ENCODE data around the gene NFIB. TPM values are rescaled to one million over a fixed set of nuclear protein-coding genes. Genes with fewer than 3 reads are reported as not detected.

Gene NFIB
- total and polyA plus RNA-seq, 2 of the 4 experiments (the other 2 are of a cell fraction) = 1.4 to 2.0 TPM

DNA sequence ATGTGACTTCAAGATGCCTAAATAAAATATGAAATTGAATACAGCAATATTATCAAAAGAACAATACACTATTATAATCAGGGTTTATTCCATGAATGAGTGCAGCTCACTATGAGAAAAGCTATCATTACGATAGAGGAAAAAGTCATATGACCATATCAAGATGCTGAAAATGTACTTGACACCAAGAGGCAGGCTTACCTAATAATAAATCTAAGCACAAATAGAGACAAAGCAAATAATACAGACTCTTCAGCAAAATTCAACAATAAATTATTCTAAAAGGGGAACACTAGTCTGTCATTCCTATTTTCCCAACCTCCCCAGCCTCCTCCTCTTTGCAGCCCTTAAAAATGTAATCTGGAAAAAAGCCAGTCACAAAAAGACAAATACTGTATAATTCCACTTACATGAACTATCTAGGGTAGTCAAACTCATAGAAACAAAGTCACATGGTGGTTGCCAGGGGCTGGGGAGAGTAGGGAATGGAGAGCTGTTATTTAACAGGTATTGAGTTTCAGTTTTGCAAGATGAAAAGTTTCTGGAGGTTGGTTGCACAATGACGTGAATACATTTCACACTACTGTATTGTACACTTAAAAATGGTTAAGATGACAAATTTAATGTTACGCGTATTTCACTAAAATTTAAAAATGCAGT, 148.4 kb downstream of the NFIB start:
- ChIA-PET POLR2A (ENCODE audit: unreplicated experiment) (no interaction called here), CTCF (no interaction called here)
- H3K4ac ChIP-seq (ENCODE audit: low read depth, low read length) = no peak overlapping the region
- H3K9me1 ChIP-seq (ENCODE audit: insufficient read depth, low read length) = no peaks in the 10 kb centered on the region
- H3K9ac ChIP-seq (ENCODE audit: low read depth, low read length) = no peak overlapping the region
- no peak overlapping the region for H3K18ac ChIP-seq (ENCODE audit: low read depth, low read length)
- BruUV-seq (replicated peaks) = no TSS peak
- H2AFZ ChIP-seq (replicated peaks; ENCODE audit: low read length, poor library complexity) = no peak overlapping the region
- no peaks in the 10 kb centered on the region for H3K9me3 ChIP-seq (ENCODE audit: control insufficient read depth, insufficient read depth, low read length)
- no peak overlapping the region for H3K27ac ChIP-seq (ENCODE audit: insufficient read depth, low read length)
- no peaks in the 10 kb centered on the region for H3K79me1 ChIP-seq (ENCODE audit: low read depth in 1 of 2, low read length in 2 of 2)
- H4K8ac ChIP-seq (ENCODE audit: low read depth in 2 of 2, low read length in 2 of 2) = no peak overlapping the region
- H3K36me3 ChIP-seq (ENCODE audit: control insufficient read depth, insufficient read depth, low read length) = no peaks in the 10 kb centered on the region
- H2BK20ac ChIP-seq (ENCODE audit: low read depth, low read length) = no peak overlapping the region
- TF ChIP-seq, protein P1, sequence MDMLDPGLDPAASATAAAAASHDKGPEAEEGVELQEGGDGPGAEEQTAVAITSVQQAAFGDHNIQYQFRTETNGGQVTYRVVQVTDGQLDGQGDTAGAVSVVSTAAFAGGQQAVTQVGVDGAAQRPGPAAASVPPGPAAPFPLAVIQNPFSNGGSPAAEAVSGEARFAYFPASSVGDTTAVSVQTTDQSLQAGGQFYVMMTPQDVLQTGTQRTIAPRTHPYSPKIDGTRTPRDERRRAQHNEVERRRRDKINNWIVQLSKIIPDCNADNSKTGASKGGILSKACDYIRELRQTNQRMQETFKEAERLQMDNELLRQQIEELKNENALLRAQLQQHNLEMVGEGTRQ (IDR thresholded peaks at IDR 0.05; ENCODE audit: low read depth, low read length) = no peak
- no peak for TF ChIP-seq CHD1 (IDR thresholded peaks at IDR 0.05; ENCODE audit: low read depth, low read length)
- TF ChIP-seq RAD21 (IDR thresholded peaks at IDR 0.05; ENCODE audit: low read length) = no peak
- TF ChIP-seq CEBPB (IDR thresholded peaks at IDR 0.05; ENCODE audit: low read depth, low read length) = no peak
- no peak for TF ChIP-seq NFE2L2 (IDR thresholded peaks at IDR 0.05; ENCODE audit: low read depth, low read length)
- no peak for TF ChIP-seq BHLHE40 (IDR thresholded peaks at IDR 0.05; ENCODE audit: low read depth, low read length)
- no peak for TF ChIP-seq FOS (IDR thresholded peaks at IDR 0.05; ENCODE audit: low read depth, low read length)
- TF ChIP-seq, protein P2, sequence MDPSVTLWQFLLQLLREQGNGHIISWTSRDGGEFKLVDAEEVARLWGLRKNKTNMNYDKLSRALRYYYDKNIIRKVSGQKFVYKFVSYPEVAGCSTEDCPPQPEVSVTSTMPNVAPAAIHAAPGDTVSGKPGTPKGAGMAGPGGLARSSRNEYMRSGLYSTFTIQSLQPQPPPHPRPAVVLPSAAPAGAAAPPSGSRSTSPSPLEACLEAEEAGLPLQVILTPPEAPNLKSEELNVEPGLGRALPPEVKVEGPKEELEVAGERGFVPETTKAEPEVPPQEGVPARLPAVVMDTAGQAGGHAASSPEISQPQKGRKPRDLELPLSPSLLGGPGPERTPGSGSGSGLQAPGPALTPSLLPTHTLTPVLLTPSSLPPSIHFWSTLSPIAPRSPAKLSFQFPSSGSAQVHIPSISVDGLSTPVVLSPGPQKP (IDR thresholded peaks at IDR 0.05; ENCODE audit: borderline replicate concordance, low read depth, low read length) = no peak
- TF ChIP-seq POLR2A (IDR thresholded peaks at IDR 0.05; ENCODE audit: low read depth, low read length) = no peak
- TF ChIP-seq MAZ (IDR thresholded peaks at IDR 0.05; ENCODE audit: borderline replicate concordance, low read depth, low read length) = no peak
- TF ChIP-seq SMC3 (IDR thresholded peaks at IDR 0.05; ENCODE audit: low read depth, low read length) = no peak
- TF ChIP-seq MAFK (IDR thresholded peaks at IDR 0.05; ENCODE audit: low read depth, low read length) = no peak
- TF ChIP-seq MXI1 (IDR thresholded peaks at IDR 0.05; ENCODE audit: borderline replicate concordance, low read depth, low read length) = no peak
- H3K4me1 ChIP-seq (ENCODE audit: control insufficient read depth, insufficient read depth, low read length) = no peaks in the 10 kb centered on the region
- H2BK15ac ChIP-seq (ENCODE audit: low read depth, low read length) = no peak overlapping the region
- no peak overlapping the region for H2BK120ac ChIP-seq (ENCODE audit: low read depth, low read length)
- DNase-seq = no peak
- no peak overlapping the region for H3K14ac ChIP-seq (replicated peaks; ENCODE audit: low read depth, low read length)
- no peak overlapping the region for H2AK9ac ChIP-seq (replicated peaks; ENCODE audit: low read depth, low read length, poor library complexity)
- in situ Hi-C loops (cut with MboI; ENCODE audit: low sequenced_read_pairs) (no loop called here), intact Hi-C loops (cut with micrococcal nuclease) (no loop called here), dilution Hi-C loops (cut with HindIII; ENCODE audit: low sequenced_read_pairs, unreplicated experiment) (no loop called here)
- H3K4me3 ChIP-seq (ENCODE audit: insufficient read depth, low read depth, low read length) = no peak overlapping the region
- no peaks in the 10 kb centered on the region for H3K27me3 ChIP-seq (ENCODE audit: control insufficient read depth, insufficient read depth, low read length)
- H3K23ac ChIP-seq (ENCODE audit: low read depth, low read length) = no peak overlapping the region
- H2AK5ac ChIP-seq (ENCODE audit: low read depth, low read length) = no peak overlapping the region
- no peak overlapping the region for H2BK5ac ChIP-seq (ENCODE audit: low read depth, low read length, poor library complexity, severe bottlenecking)
- no peaks in the 10 kb centered on the region for H4K20me1 ChIP-seq (ENCODE audit: insufficient read depth, low read length)
- no peak overlapping the region for H4K5ac ChIP-seq (ENCODE audit: low read depth, low read length)
- ATAC-seq (ENCODE audit: low read depth) = no peak
- H3K4me2 ChIP-seq (ENCODE audit: low read depth, low read length) = no peak overlapping the region
- no peak overlapping the region for H3K56ac ChIP-seq (ENCODE audit: extremely low read depth, insufficient read depth, low read length)
- H4K91ac ChIP-seq (ENCODE audit: insufficient read depth, low read depth, low read length) = no peak overlapping the region
- whole genome bisulfite sequencing, 2 experiments (ENCODE audit: extremely low coverage in 2 of 2, insufficient read length in 1 of 2) = no CpG with 5 or more reads among the region's 4 CpGs
